Measurements from ENCODE around the gene TMEM169. TPM values are rescaled to one million over a fixed set of nuclear protein-coding genes. Genes with fewer than 3 reads are reported as not detected.

The TMEM169 gene
- total RNA-seq, 2 donors from 2014 or later = not detected

DNA sequence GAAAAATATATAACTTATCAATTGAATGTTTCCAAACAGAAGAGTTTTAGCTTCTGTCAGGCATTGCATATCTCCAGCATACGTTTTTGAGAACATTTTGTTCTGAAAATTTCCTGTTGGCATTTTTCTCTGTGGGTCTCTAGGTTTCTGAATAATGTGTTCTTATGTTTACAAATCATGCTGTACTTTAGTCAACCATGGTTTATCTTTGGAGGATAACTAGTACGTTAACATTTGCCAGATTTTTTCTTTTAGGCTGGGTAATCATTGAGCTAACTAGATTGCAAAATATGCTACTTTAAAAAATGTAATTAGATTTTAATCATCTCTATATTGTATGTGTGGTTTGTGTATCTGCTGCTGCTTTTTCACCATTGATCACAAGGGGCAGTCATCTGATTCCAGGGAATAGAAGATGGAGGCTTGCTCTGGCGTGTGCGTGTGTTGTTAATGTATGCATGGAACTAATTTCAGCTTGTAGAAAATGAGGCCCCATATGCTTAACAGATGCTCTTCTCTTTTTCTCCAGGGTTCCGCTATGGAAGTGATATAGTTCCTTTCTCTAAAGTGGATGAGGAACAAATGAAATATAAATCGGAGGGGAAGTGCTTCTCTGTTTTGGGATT is 48.7 kb downstream of the TMEM169 start:
- Histone ChIP-seq H3K27ac (no peak overlapping the region), H3K4me1 (ENCODE audit: control insufficient read depth in 1 of 2, low read depth in 2 of 2) (peaks cover 0 to 3% of the 10 kb centered on the region in 2 donors), H3K4me3 (no peak overlapping the region), H3K9me3 (no peaks in the 10 kb centered on the region), H3K27me3 (replicated peaks; ENCODE audit: insufficient read depth) (no peaks in the 10 kb centered on the region), H3K36me3 (peaks cover 70% of the 10 kb centered on the region)
- TF ChIP-seq, protein P1, sequence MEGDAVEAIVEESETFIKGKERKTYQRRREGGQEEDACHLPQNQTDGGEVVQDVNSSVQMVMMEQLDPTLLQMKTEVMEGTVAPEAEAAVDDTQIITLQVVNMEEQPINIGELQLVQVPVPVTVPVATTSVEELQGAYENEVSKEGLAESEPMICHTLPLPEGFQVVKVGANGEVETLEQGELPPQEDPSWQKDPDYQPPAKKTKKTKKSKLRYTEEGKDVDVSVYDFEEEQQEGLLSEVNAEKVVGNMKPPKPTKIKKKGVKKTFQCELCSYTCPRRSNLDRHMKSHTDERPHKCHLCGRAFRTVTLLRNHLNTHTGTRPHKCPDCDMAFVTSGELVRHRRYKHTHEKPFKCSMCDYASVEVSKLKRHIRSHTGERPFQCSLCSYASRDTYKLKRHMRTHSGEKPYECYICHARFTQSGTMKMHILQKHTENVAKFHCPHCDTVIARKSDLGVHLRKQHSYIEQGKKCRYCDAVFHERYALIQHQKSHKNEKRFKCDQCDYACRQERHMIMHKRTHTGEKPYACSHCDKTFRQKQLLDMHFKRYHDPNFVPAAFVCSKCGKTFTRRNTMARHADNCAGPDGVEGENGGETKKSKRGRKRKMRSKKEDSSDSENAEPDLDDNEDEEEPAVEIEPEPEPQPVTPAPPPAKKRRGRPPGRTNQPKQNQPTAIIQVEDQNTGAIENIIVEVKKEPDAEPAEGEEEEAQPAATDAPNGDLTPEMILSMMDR (IDR thresholded peaks at IDR 0.05) = no peak
- DNase-seq (ENCODE audit: low spot score) = no peak
- ATAC-seq (ENCODE audit: insufficient number of reproducible peaks, low FRiP score, low read depth) = no peak

DNA sequence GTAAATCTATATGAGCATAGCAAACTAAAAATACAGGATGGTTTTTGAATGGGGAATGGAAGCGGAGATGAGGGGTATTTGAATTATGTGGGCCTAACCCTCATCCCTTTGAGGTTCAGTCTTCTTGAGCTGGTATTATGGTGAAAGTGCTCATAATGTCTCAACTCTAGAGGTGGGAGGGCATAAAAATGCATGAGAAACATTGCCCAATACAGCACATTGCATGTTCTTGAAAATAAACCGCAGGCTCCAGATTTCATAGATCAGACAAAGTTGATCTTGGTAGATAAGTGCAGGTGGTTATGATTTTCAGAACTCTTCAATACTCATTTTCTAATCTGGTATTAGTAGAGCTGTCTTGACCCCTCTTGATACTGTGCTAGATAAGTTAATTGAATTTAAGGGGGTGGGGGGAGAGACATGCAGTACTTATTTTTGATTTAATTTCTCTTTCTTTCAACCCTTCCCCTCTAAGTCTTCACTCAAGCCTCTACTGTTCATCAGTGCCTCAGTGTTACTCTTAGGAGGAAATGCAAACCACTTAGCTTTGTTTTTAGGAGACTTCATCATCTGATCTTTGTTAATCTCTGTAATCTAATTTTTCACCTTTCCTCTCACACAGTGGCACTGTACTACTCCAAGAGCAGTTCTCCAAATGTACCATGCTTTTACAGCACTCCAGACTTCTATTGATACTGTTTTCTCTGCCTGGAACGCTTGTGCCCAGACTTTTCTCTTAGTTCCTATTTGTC is 49.6 kb downstream of the TMEM169 start:
- no peak overlapping the region for H3K27ac ChIP-seq
- H3K27me3 ChIP-seq (replicated peaks; ENCODE audit: insufficient read depth) = no peaks in the 10 kb centered on the region
- no peak for DNase-seq (ENCODE audit: low spot score)
- TF ChIP-seq, protein P1 (IDR thresholded peaks at IDR 0.05) = no peak
- H3K4me1 ChIP-seq (ENCODE audit: control insufficient read depth in 1 of 2, low read depth in 2 of 2) = peaks cover 0 to 3% of the 10 kb centered on the region in 2 donors
- no peaks in the 10 kb centered on the region for H3K9me3 ChIP-seq
- H3K36me3 ChIP-seq = peaks cover 64% of the 10 kb centered on the region
- no peak overlapping the region for H3K4me3 ChIP-seq
- no peak for ATAC-seq (ENCODE audit: insufficient number of reproducible peaks, low FRiP score, low read depth)

DNA sequence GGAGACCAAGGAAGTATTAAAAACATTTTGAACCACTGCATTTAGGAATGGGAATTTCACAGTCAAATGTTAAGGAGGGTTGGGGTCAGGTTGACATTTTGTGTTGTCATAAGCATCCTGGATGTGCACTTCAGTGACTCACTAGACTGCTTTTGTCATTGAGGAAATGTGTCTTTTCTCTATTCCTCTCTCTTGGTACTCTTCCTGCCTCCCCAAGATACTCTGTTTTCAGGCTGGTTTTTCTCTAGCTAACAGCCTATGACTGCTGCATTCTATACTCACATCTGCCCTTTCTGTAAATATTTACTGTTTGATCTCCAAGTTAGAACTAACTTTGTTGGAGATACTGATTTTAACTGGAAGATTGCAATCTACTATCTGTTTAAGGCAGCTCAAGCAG is 50.9 kb downstream of the TMEM169 start:
- Histone ChIP-seq H3K9me3 (no peaks in the 10 kb centered on the region), H3K4me1 (ENCODE audit: control insufficient read depth in 1 of 2, low read depth in 2 of 2) (peaks cover 0 to 3% of the 10 kb centered on the region in 2 donors), H3K36me3 (peaks cover 68% of the 10 kb centered on the region), H3K4me3 (no peak overlapping the region), H3K27me3 (replicated peaks; ENCODE audit: insufficient read depth) (no peaks in the 10 kb centered on the region), H3K27ac (no peak overlapping the region)
- no peak for DNase-seq (ENCODE audit: low spot score)
- TF ChIP-seq, protein P1 (IDR thresholded peaks at IDR 0.05) = no peak
- ATAC-seq (ENCODE audit: insufficient number of reproducible peaks, low FRiP score, low read depth) = no peak

DNA sequence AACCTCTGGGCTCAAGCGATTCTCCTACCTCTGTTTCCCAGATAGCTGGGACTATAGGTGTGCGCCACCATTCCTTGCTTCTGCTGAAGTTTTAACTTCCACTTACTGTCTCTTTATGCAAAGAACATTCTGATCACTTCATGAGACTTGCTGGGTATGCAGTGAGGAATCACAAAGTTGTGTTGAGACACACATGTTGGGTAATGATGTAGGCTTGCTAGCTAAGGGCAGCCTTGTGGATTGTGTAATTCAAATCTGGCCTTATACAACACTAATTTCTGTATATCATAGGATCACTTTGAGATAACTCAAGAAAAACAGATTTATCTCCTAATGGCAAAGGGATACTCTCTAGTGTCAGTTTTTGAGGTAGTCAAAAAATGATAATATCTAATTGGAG is 51.7 kb downstream of the TMEM169 start:
- no peak for ATAC-seq (ENCODE audit: insufficient number of reproducible peaks, low FRiP score, low read depth)
- Histone ChIP-seq H3K4me1 (ENCODE audit: control insufficient read depth in 1 of 2, low read depth in 2 of 2) (peaks cover 0 to 3% of the 10 kb centered on the region in 2 donors), H3K9me3 (no peaks in the 10 kb centered on the region), H3K4me3 (no peak overlapping the region), H3K27ac (no peak overlapping the region), H3K27me3 (replicated peaks; ENCODE audit: insufficient read depth) (no peaks in the 10 kb centered on the region), H3K36me3 (peaks cover 70% of the 10 kb centered on the region)
- TF ChIP-seq, protein P1 (IDR thresholded peaks at IDR 0.05) = no peak
- DNase-seq (ENCODE audit: low spot score) = no peak

DNA sequence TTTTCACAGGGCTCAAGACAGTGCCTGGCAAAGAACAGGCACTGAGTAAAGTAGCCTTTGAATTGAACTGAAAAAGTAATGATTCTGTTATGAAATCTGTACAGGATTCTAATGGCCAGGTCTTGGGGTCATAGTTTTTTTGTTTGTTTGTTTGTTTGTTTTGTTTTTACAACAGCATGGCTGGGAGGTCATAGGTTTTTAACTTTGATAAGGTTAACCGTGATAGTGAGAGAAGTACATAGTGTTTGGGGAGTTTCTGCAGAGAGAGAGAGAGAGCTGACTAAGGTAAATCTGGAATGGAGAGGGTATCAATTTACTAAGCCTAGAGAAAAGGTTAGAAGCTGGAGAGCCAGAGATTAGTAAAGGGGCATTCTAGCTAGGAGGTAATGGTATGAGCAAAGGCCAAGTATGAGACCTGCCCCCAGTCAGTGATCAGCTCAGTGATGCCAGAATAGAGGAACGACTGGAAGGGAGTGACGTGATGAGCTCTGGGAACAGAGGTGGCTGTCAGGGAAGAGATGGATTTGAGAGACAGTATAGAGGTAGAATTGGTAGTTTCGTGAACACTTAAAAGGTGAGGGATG is 53.3 kb downstream of the TMEM169 start:
- Histone ChIP-seq H3K4me1 (ENCODE audit: control insufficient read depth in 1 of 2, low read depth in 2 of 2) (no peaks in the 10 kb centered on the region), H3K27ac (no peak overlapping the region), H3K27me3 (replicated peaks; ENCODE audit: insufficient read depth) (no peaks in the 10 kb centered on the region), H3K4me3 (no peak overlapping the region), H3K36me3 (peaks cover 75% of the 10 kb centered on the region), H3K9me3 (no peaks in the 10 kb centered on the region)
- TF ChIP-seq, protein P1 (IDR thresholded peaks at IDR 0.05) = no peak
- DNase-seq (ENCODE audit: low spot score) (no peak), ATAC-seq (ENCODE audit: insufficient number of reproducible peaks, low FRiP score, low read depth) (no peak)
